ENCODE measurements around the gene GGTLC1.

GGTLC1 gene

GRCh38 chr20:23937303-23938117, 51.1 kb downstream of the GGTLC1 start:
- TF ChIP-seq EZH2 (IDR thresholded peaks at IDR 0.05; ENCODE audit: borderline replicate concordance, low read depth, low read length, severe bottlenecking), result no peak
- TF ChIP-seq, protein P1, sequence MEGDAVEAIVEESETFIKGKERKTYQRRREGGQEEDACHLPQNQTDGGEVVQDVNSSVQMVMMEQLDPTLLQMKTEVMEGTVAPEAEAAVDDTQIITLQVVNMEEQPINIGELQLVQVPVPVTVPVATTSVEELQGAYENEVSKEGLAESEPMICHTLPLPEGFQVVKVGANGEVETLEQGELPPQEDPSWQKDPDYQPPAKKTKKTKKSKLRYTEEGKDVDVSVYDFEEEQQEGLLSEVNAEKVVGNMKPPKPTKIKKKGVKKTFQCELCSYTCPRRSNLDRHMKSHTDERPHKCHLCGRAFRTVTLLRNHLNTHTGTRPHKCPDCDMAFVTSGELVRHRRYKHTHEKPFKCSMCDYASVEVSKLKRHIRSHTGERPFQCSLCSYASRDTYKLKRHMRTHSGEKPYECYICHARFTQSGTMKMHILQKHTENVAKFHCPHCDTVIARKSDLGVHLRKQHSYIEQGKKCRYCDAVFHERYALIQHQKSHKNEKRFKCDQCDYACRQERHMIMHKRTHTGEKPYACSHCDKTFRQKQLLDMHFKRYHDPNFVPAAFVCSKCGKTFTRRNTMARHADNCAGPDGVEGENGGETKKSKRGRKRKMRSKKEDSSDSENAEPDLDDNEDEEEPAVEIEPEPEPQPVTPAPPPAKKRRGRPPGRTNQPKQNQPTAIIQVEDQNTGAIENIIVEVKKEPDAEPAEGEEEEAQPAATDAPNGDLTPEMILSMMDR (IDR thresholded peaks at IDR 0.05; ENCODE audit: borderline replicate concordance, extremely low read depth, low read length, poor library complexity, severe bottlenecking), result peak; percentile 94
- no peak overlapping the region for H3K4me3 ChIP-seq (ENCODE audit: low read depth in 1 of 2, low read length in 2 of 2)
- no peaks in the 10 kb centered on the region for H4K20me1 ChIP-seq (ENCODE audit: insufficient read depth, low read length)
- peak; percentile 99 for ATAC-seq (ENCODE audit: insufficient read depth, low read depth)
- no peak overlapping the region for H3K9ac ChIP-seq (ENCODE audit: low read depth, low read length)
- H2AFZ ChIP-seq (ENCODE audit: low read depth, low read length), result no peak overlapping the region
- no peaks in the 10 kb centered on the region for H3K4me1 ChIP-seq (ENCODE audit: insufficient read depth, low read length)
- H3K79me2 ChIP-seq (ENCODE audit: insufficient read depth, low read length), result no peaks in the 10 kb centered on the region
- H3K27ac ChIP-seq (ENCODE audit: low read length), result peak overlapping the region; percentile 7; the same call in 1 of the 2 replicates
- peaks cover 18% of the 10 kb centered on the region for H3K9me3 ChIP-seq (ENCODE audit: insufficient read depth, low read length, severe bottlenecking)
- no peaks in the 10 kb centered on the region for H3K27me3 ChIP-seq (ENCODE audit: insufficient read depth, low read length, poor library complexity)
- H3K36me3 ChIP-seq (ENCODE audit: insufficient read depth, low read length), result no peaks in the 10 kb centered on the region
- DNase-seq, result peak; percentile 76
- no peak overlapping the region for H3K4me2 ChIP-seq (ENCODE audit: insufficient read depth, low read length)
